A549 (cell line): ENCODE results near the gene IZUMO4. TPM values are rescaled to one million over a fixed set of nuclear protein-coding genes. Genes with fewer than 3 reads are reported as not detected.

ENCODE experiments used
- ATAC-seq, 2 experiments: fragments of 200-7000 bp in 1 of 2; fragments of >200 bp in 1 of 2; cut with Nextera tagmentation in 1 of 2; cut with Tn5 transposase in 1 of 2; 3 replicates each; pipeline versions ENCODE4 v1.8.0 to v1.9.1; 2018 to 2020; ENCODE audit warnings: mild to moderate bottlenecking in 1 of 2, moderate library complexity in 1 of 2
- CTCF ChIA-PET: fragments of 300-600 bp; sonication (Branson Sonifier 250); formaldehyde crosslinking; extraction: SDS; loops from one replicate; lab custom pipeline; 2021; ENCODE audit warnings: antibody characterized with exemption, inconsistent platforms; lab: Yijun Ruan, JAX
- POLR2A ChIA-PET: fragments of 350-600 bp; formaldehyde crosslinking; extraction: SDS; loops from one replicate; lab custom pipeline; 2021; ENCODE audit warnings: antibody characterized with exemption, inconsistent platforms; lab: Yijun Ruan, JAX
- DNase-seq, 2 experiments: peaks; one replicate each; pipeline versions ENCODE4 v3.0.0 to v3.0.0-alpha.2; 2011 to 2016; ENCODE audit warnings: low read depth in 1 of 2, low spot score in 1 of 2
- FAIRE-seq: peaks from 2 replicates; lab custom pipeline; 2011; peaks lifted over from hg19 to GRCh38; lab: Jason Lieb, UNC
- H3K27ac ChIP-seq, 2 experiments: fragments of >200 bp; sonication (Bioruptor Twin); formaldehyde crosslinking; 3 replicates each; pipeline ENCODE4 v1.5.1; 2016 to 2017
- H3K4me1 ChIP-seq: fragments of >200 bp; sonication (Bioruptor Twin); formaldehyde crosslinking; 3 replicates; pipeline ENCODE4 v1.6.1; 2016
- H3K4me2 ChIP-seq: fragments of >200 bp; sonication (Bioruptor Twin); formaldehyde crosslinking; 3 replicates; pipeline ENCODE4 v1.6.1; 2016
- H3K4me3 ChIP-seq: fragments of >200 bp; sonication (Bioruptor Twin); formaldehyde crosslinking; 3 replicates; pipeline ENCODE4 v1.5.1; 2016
- H3K9me3 ChIP-seq: fragments of >200 bp; sonication (Bioruptor Twin); formaldehyde crosslinking; 3 replicates; pipeline ENCODE4 v1.6.1; 2016
- BCL3 ChIP-seq: fragments of >200 bp; sonication (Bioruptor Twin); formaldehyde crosslinking; IDR thresholded peaks from 3 replicates; pipeline ENCODE4 v1.6.1; 2016
- BHLHE40 ChIP-seq: IDR thresholded peaks from 2 replicates; pipeline ENCODE4 v1.6.1; 2012; ENCODE audit warnings: low read depth, low read length, inconsistent platforms
- CBX2 ChIP-seq: fragments of 200-600 bp; sonication (generic); IDR thresholded peaks from 2 replicates; pipeline ENCODE4 v1.6.1; 2016; ENCODE audit warnings: low read depth, mild to moderate bottlenecking, borderline replicate concordance
- CHD2 ChIP-seq: fragments of 150-350 bp; IDR thresholded peaks from 2 replicates; pipeline ENCODE4 v1.6.1; 2014; ENCODE audit warnings: low read length; ENCODE audit not compliant: partially characterized antibody
- ELK1 ChIP-seq: fragments of 150-350 bp; IDR thresholded peaks from 2 replicates; pipeline ENCODE4 v1.6.1; 2014; ENCODE audit warnings: low read depth, mild to moderate bottlenecking, low read length
- EP300 ChIP-seq, 2 experiments: fragments of >200 bp; sonication (Bioruptor Twin); formaldehyde crosslinking; IDR thresholded peaks; 2 replicates in 1 of 2; 3 replicates in 1 of 2; pipeline ENCODE4 v1.6.1; 2016 to 2017
- FOXS1 ChIP-seq: fragments of 250-450 bp; sonication (Bioruptor Pico); IDR thresholded peaks from 2 replicates; pipeline ENCODE4 v1.5.0; 2020; ENCODE audit warnings: mild to moderate bottlenecking, moderate library complexity
- HDAC2 ChIP-seq: fragments of 200-600 bp; sonication (generic); IDR thresholded peaks from 2 replicates; pipeline ENCODE4 v1.6.1; 2016
- HEYL ChIP-seq: fragments of 250-450 bp; sonication (Bioruptor Pico); IDR thresholded peaks from 2 replicates; pipeline ENCODE4 v1.8.0; 2021; ENCODE audit warnings: mild to moderate bottlenecking, moderate library complexity
- HOXA7 ChIP-seq: fragments of 250-450 bp; sonication (Bioruptor Pico); IDR thresholded peaks from 2 replicates; pipeline ENCODE4 v1.5.0; 2020; ENCODE audit warnings: mild to moderate bottlenecking, moderate library complexity
- HOXB5 ChIP-seq: fragments of 250-450 bp; sonication (Bioruptor Pico); IDR thresholded peaks from 2 replicates; pipeline ENCODE4 v1.5.0; 2020; ENCODE audit warnings: mild to moderate bottlenecking, moderate library complexity
- JUN ChIP-seq, 2 experiments: fragments of >200 bp; sonication (Bioruptor Twin); formaldehyde crosslinking; IDR thresholded peaks; 2 replicates in 1 of 2; 3 replicates in 1 of 2; pipeline ENCODE4 v1.6.1; 2016 to 2017
- JUNB ChIP-seq: fragments of >200 bp; sonication (Bioruptor Twin); formaldehyde crosslinking; IDR thresholded peaks from 2 replicates; pipeline ENCODE4 v1.6.1; 2016
- KDM5A ChIP-seq: fragments of 200-600 bp; sonication (generic); IDR thresholded peaks from 2 replicates; pipeline ENCODE4 v1.6.1; 2016; ENCODE audit warnings: antibody characterized with exemption, mild to moderate bottlenecking
- MAFK ChIP-seq: fragments of 450-650 bp; IDR thresholded peaks from 2 replicates; pipeline ENCODE4 v1.6.1; 2014; ENCODE audit not compliant: partially characterized antibody
- MAX ChIP-seq: IDR thresholded peaks from 2 replicates; pipeline ENCODE4 v1.6.1; 2012
- POLR2AphosphoS2 ChIP-seq: conservative IDR thresholded peaks from 2 replicates; pipeline ENCODE4 v1.6.1; 2012; ENCODE audit warnings: low read length, improper control_type of control experiment, inconsistent platforms
- RAD21 ChIP-seq, 2 experiments: fragments of >200 bp in 1 of 2; sonication (Bioruptor Twin) in 1 of 2; formaldehyde crosslinking in 1 of 2; IDR thresholded peaks in 1 of 2; conservative IDR thresholded peaks in 1 of 2; 2 replicates in 1 of 2; 3 replicates in 1 of 2; pipeline ENCODE4 v1.6.1; 2012 to 2018; ENCODE audit warnings: inconsistent platforms in 1 of 2
- RFX5 ChIP-seq: fragments of 450-650 bp; IDR thresholded peaks from 2 replicates; pipeline ENCODE4 v1.7.1; 2014; ENCODE audit warnings: antibody characterized with exemption, mild to moderate bottlenecking, moderate library complexity
- SREBF2 ChIP-seq: fragments of 450-650 bp; IDR thresholded peaks from 2 replicates; pipeline ENCODE4 v1.6.1; 2014; ENCODE audit warnings: mild to moderate bottlenecking, moderate library complexity
- ZC3H11A ChIP-seq: fragments of 450-650 bp; IDR thresholded peaks from 2 replicates; pipeline ENCODE4 v1.6.1; 2014; ENCODE audit warnings: antibody characterized with exemption, mild to moderate bottlenecking
- ZFP36 ChIP-seq: fragments of 450-650 bp; IDR thresholded peaks from 2 replicates; pipeline ENCODE4 v1.6.1; 2014; ENCODE audit warnings: borderline replicate concordance; ENCODE audit not compliant: partially characterized antibody
- WGBS: methylation state at CpG from one replicate; pipeline ENCODE4 v1.1.6; 2017; ENCODE audit errors: missing lambda C conversion rate; 5-methylcytosine and 5-hydroxymethylcytosine counted together
- polyA plus RNA-seq, 4 experiments: library from polyadenylated mRNA; depleted of rRNA in 3 of 4; stranded (reverse); fragments of >200 nt; fragmentation: RNase III in 1 of 4; extraction: RNeasy Plus Mini Kit Qiagen cat#74134 plus additional on column Dnase treatment in 1 of 4; gene quantifications; 2 replicates in 3 of 4; 3 replicates in 1 of 4; pipeline ENCODE4 v1.2.3, GENCODE V29; 2011 to 2017

IZUMO4 gene
- polyA plus RNA-seq, 2 of the 4 experiments (the other 2 are of a cell fraction) = 0.36 to 1.0 TPM

- no peak for ATAC-seq
- DNase-seq = no peak
- H3K9me3 ChIP-seq = no peaks in the 10 kb centered on the region
- 61% methylated on average over 3 of the region's 17 CpGs for WGBS
- POLR2A ChIA-PET = interaction anchor here (1.3 kb wide), 1 partner anchor 13 kb away, joined by 5 read pairs; no protein-coding TSS in a partner anchor
- H3K4me3 ChIP-seq = peak overlapping the region; percentile 99; the same call in 2 of the 3 replicates
- TF ChIP-seq HOXA7 (no peak), RFX5 (no peak), CHD2 (no peak), EP300 (IDR thresholded peaks at IDR 0.05) (no peak), JUNB (no peak), BCL3 (no peak), HDAC2 (no peak), ZC3H11A (no peak), SREBF2 (no peak)
- CTCF ChIA-PET = interaction anchor here (0.6 to 3.9 kb wide), 5 partner anchors 9 to 45 kb away, joined by 3 to 19 read pairs (median 5); no protein-coding TSS in a partner anchor
- FAIRE-seq = no peak
- H3K4me2 ChIP-seq = peak overlapping the region; percentile 85
- peaks cover 71% of the 10 kb centered on the region for H3K4me1 ChIP-seq
- peak overlapping the region; percentile 95 to 100 for H3K27ac ChIP-seq
Observed at GRCh38 chr19:2048104-2048958, 48.4 kb upstream of the IZUMO4 start.

- H3K27ac ChIP-seq = peak overlapping the region; percentile 95 to 100; a peak in 5 of 6 replicates
- peak; percentile 6 to 43; a peak in 4 of 6 replicates for ATAC-seq
- WGBS = 77% methylated on average over 13 of the region's 27 CpGs
- TF ChIP-seq ZFP36 (no peak), CBX2 (no peak), MAFK (no peak), JUN (IDR thresholded peaks at IDR 0.05) (no peak), MAX (no peak), RAD21 (conservative IDR thresholded peaks at IDR 0.05 in 1 of 2, IDR thresholded peaks at IDR 0.05 in 1 of 2) (no peak), HEYL (CRISPR knock-in tag) (no peak), POLR2AphosphoS2 (no peak), BCL3 (no peak), JUNB (no peak), KDM5A (no peak), FOXS1 (CRISPR knock-in tag) (no peak), BHLHE40 (no peak), ELK1 (no peak), HOXB5 (CRISPR knock-in tag) (no peak)
- TF ChIP-seq, all 56 proteins: peak for 0
- no peak for DNase-seq
- peak overlapping the region; percentile 85 for H3K4me2 ChIP-seq
- ChIA-PET CTCF (interaction anchor here (0.6 to 2.6 kb wide), 6 partner anchors 10 to 45 kb away, joined by 3 to 7 read pairs (median 4); no protein-coding TSS in a partner anchor), POLR2A (interaction anchor here (1.3 kb wide), 1 partner anchor 14 kb away, joined by 5 read pairs; no protein-coding TSS in a partner anchor)
- FAIRE-seq = no peak
- H3K4me3 ChIP-seq = peak overlapping the region; percentile 99
- peaks cover 64% of the 10 kb centered on the region for H3K4me1 ChIP-seq
- no peaks in the 10 kb centered on the region for H3K9me3 ChIP-seq
Observed at GRCh38 chr19:2048959-2049740, 47.6 kb upstream of the IZUMO4 start.
